Stimulated activated CD8-positive, alpha-beta memory T cell treated with anti-CD3 and anti-CD28 coated beads, Interleukin-15, amount 100 ng/mL, for 48 hours (primary cell): ENCODE results near the gene HOXB6.

Experiments
- DNase-seq, 2 donors: peaks; one replicate each; pipeline ENCODE4 v3.0.0-alpha.2; 2020; ENCODE audit warnings: low read depth in 2 of 2

The HOXB6 gene

DNA sequence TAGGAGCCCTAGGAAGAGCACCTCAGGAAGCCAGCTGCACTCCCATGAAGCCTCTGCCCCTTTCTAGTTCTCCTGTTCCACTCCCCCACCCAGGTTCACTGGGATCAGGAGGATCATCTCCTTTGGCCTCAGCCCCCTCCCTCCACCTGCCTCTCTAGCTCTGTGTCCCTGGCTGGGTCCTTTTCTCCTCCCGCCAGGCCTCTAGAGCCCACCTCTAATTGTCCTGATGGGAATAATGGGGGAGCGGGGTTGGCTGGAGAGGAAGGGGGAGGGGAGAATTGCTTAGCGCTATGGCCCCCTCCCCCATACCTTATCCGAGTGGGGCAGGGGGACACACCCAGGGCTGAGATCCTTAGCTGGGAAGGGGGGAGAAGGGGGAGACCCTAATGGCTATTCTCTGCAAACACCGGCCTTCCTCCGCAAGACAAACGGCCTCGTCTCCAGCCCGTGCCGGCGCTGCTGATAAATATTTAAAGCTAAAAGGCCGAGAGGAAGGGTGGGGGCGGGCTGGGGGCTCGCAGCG lies 5.0 kb upstream of the HOXB6 start:
- no peak for DNase-seq

DNA sequence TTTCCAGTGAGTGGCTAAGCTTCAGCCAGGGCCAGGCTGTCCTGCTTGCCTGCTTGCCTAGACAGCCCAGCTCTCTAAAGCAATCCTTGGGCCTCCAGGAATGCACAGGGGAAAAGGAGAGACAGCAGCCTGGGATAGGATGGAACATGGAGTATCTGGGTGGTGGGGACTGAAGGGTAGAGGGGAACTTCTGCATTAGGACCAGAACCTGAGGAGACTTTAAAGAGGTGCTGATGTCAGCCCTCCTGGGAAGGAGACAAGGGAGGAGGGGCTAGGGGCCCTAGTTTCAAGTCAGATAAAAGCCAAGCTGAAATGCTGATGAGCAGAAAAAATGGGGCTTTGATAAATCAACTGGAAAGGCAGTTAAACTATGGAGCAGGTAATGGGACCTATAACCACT lies 4.2 kb upstream of the HOXB6 start:
- no peak for DNase-seq

DNA sequence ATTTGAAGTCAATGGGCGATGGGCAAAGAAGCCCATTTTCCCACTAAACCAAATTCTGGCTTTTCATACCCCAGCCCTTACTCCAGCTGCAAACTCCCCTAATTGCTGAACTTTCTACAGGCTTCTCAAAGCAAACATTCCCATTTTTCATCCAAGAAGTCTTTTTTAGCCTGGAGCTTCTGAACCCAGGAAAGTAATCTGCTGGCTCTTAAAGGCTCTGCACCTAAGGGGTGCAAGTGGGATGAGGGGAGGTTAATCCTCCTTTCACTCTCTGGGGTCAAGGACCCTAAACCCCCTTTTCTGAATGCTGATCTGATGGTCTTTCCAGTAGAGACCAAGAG lies 3.7 kb upstream of the HOXB6 start:
- DNase-seq: no peak

DNA sequence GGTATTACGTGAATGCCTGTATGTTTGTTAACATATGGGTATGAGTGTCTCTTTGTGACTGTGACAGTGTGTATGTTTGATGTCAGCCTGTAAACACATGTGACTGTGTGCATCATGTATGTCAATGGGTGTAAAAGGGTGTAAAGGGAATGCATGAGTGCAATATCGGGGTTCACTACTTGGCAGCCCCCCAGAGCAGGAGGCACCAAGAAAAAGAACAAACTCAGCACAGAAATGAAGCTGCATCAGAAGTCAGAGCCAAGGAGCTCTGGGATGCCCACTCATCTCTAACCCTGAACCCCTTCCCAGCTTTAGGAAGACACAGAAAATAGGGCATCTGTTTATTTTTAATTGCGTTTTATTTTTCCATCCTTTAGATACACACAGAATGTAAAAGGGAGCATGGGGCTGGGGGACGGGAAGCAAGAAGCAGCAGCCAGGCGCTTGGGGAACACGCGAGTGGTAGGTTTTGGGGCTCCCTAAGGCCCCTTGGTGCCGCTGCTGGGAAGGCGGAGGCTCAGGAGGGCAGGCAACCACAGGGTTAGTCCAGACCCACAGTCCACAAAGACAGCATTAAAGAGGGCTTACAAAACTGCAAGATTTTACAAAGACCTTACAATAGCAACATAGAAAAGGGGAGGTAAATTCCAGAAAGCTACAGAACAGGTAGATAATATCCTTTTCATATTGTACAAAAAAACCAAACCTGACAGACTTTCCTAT lies 2.3 kb upstream of the HOXB6 start:
- DNase-seq: no peak

DNA sequence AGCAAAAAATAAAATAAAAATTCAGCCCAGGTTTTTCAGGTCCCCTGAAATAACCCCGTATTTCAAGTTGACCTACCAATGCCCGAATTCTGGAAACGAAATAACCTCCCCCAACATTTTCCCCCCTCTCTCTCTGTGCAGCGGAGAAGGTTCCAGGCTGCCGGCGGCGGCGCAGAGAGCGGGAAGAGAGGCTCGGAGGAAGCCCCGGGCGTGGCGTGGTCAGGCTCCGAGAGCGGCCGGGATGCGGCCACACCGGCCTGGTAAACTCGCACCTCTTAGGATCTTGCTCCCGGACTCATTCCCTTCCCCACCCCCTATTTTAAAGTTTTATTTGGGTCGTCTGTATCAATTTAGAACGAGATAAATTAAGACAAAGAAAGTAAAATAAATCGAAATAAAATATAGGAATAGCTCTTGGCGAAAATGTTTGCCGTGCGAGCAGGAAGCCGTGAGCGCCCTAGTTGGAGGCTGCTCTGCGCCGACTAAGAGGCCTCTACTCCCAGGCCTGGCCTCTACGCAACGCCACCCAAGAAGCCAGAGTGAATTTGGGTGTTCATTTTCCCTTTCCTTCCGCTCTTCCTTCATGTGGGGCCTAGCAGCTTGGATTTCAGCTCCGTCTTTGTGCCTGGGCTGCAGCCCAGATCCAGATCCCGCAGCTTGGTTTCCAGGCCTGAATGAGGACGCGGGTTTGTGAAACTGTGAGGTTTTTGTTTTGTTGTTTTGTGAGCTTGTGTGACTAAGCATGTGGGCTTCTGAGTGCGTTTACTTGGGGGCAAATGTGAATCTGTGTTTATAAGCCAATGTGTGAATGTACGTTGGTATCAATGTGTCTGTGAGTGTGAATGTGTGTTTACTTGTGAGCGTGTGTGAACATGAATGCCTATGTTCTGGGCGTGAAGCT lies 1.5 kb upstream of the HOXB6 start:
- no peak for DNase-seq

DNA sequence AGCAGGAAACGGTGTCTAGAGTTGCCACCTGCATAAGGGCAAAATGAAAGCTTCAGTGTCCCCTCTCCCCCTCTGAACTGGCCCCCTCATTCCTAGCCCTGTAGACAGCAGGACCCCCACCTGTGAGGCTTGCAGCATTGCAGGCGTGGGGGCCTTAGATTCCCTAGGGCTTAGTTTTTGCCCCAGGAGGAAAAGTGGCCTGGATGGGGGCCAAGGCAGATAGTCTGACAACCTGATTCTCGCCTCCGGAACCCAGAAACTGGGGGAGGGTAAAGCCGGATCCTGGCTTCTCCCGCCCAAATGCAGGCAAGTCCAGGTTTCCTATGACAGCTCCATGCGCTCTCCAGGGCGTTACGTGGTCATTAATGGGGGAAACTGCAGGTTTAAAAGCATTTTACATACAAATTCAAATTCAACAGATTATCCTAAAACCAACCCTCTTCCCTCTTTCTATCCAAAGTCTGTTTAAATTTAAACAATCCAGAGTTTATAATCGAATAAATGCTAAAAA lies 678 bp upstream of the HOXB6 start:
- DNase-seq: no peak

DNA sequence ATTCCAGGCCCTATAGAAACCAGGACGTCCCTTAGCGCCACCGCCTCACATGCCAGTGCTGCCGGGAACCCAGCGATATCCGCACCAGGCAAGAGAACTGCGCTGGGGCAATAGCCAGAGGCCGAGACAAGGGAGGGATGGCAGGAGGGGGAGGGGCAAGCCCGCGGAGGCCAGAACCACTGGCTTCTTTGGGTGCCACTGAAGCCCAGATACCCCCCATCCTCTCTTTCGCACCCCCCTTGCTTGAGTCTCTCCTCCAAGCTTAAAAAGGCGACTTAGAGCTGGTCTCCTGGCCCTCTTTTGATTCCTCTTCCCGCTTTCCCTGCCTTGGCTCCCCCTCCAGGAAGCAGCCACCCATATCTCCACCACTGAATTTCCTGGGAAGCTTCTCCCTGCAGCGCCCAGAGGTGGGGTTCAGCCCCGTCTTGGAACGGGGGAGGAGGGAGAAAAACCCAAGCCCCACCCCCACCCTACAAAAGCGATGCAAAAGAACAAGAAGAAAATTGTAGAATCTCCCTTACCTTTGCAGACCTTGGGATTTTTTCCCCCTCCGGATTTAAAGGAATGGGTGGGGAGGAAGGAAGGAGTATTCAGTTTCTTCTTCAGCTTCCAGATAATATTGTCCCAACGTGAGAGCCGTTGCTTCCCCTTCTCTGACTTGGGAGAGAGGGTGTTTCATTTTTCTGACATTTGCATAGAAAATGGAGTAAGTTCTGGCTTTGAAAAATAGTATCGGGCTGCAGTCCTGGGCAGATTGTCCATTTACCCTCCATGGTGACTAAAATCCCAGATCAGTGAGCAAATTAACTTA lies 622 bp downstream of the HOXB6 start:
- no peak for DNase-seq

DNA sequence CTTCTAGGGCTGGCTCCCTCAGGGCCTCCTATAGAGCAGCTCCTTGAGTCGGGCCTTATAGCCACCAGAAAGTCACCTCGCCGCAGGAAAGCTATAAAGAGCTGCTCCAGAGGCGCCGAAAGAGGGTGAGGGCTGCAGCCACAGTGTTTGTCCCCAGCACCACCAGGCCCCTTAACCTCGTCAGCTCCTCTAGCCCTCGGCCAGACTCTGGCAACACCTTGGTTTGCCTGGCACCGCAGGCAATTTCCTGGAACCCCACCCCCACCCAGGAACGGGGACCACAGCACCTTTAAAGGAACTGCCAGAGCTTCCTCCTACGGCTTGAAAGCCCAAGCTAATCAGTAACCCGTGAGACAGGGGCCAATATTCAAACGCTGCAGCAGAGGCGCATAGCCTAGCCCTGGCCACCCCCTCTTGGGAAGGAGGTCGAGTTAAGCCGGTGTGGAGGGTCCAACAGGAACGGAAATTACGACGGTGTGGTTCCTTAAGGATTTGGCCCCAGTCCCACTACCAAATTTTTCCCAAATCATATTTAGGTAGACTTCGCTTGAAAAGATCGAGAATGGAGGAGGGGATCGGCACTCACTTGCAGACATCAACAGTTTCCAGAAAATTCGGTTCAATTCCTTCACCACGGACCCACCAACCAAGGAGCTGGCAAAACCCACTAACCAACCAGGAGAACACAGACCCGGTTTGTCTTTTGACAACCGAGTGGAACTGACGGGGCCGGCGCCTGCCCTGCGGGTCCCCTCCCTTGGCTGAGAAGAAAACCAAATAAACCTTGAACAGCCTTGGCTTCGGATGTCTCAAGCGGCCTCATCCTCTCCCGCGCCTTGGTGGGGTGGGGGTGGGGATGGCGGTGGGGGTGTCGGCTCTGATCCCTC lies 3.0 kb downstream of the HOXB6 start:
- DNase-seq: no peak

DNA sequence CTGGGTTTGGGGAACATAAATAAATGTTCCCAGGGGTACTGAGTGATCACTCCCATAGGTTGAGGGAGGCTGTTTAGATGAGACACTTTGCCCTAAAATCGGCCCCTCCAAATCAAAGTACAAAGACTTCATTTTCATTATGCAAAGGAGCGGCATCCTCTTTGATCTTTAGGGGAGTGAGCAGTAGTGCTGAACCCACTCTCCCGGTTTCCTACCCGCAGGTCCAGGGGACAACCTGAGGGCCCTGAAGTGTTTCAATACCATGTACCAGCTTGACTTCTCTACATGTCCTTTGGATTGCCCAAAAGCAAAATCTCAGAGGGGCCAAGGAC lies 3.6 kb downstream of the HOXB6 start:
- DNase-seq: no peak

DNA sequence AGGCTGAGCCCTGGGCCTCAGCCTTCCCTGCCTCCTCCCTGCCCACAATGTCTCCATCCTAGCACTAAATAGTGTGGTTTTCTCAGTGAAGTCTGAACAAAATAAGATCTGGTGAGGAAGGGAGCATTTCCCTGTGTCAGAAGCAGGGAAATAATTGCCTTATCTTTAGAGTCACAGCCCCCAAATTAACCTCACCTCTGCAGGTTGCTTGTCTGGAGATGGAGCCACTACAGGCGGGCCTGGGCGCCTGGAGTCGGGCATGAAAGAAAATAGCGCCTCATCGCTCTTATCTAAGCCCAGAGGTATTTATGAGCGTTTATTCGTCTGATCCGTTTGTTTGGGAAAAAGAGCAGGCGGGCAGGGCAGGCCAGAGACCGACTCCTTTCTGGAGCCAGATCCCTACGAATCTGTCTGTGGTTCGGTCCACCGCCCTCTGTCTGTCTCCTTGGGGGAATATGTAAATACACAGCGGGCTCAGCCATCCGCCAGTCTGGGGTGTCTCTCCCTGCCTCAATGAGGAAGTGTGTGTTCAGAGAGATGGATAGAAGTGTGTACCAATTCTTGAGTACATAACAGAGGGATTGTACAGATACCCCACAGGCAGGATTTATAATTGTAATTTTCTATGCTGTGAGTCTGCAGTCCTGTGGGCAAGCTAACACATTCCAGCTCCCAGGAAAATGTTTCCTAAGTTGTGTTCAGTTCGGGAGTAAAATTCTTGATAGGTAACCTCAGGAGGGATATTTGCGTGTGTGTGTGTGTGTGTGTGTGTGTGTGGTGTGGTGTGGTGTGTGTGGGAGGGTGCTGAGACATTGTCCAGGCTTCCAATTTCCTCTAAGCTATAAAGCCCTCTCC lies 4.3 kb downstream of the HOXB6 start:
- DNase-seq: no peak

DNA sequence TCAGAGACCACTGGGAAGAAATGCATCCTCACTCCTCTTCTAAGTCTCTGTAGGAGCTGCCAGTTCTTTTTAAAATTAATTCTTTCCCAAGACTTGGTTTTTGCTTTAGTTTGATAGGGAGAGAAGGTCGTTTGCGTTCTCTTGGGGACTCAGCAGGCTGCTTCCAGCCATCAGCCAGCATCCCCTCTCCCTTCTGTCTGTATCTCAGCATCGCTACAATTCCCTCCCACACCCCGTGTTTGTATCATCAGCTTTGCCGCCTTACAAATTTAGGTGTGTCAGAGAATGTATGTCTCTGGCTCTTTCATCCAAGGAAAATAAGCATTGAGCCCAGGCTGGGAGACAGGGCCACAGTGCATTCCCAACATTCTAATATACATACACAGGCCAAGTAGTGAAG lies 5.4 kb downstream of the HOXB6 start:
- DNase-seq: no peak

DNA sequence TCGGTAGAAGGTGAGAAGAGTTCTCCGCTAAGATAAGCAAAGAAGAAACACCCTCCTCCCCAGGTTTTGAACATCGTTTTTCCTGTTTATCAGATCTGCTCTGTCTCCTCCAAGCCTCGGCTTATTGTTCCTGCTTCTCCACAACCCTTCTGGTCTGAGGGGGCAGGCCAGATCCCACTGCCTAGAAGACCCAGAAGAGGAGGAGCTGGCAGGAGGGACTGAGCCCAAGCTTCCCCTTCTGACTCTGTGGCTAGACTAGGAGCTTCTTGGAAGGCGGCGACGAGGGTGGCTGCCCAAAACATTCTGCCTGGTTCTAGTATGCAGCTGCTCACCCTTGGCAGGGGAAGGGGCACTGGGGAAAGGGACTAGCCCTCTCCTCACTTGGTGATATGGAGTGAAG lies 6.0 kb downstream of the HOXB6 start:
- DNase-seq: no peak

DNA sequence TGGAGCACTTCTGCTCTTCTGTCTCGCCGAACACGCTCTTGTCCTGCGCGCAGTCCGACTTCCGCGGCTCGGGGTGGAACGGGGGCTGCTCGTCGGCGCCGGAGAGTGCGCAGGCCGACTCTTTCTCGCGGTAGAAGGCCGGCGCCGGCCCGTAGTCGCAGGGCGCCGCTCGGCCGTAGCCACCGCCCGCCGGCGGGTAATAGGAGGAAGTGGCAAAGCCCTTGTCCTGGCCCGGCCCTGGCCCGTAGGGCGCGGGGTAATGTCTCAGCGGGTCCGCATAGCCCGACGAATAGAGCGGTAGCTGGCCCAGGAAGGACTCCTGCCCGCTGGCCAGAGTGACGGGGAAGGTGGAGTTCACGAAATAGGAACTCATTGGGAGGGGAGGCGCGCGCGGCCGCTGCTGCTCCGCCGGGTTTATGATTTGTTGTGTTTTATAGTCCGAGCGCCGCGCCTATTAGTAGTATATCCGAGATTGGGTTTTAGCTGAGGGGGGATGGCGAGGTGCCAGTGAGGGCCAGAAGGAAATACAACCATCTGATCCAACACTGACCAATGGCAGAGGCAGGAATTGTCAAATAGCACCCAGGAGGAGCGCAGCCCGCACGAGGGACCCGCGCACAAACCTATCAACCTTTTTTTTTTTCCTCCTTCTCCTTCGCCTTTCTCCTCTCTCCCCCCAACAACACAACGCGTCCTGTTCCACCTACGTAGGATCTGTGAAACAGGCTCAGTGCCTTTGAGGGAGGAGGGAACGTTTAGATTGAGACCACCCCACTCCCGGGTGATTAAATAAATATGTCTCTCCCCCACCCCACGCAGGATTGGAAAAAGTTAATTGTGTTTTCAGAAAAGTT lies 6.8 kb downstream of the HOXB6 start:
- DNase-seq: no peak

DNA sequence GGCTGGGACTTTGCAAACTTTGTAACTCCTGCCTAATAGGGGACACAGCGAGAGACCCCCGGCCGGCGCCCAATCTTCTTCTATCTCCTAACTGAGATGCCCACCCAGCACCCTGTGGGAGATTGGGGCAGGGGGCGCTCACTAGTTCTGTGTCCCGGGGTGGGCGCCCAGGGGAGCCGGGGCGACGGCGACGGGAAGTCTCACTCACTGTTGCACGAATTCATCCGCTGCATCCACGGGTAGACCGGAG lies 7.3 kb downstream of the HOXB6 start:
- DNase-seq: no peak

DNA sequence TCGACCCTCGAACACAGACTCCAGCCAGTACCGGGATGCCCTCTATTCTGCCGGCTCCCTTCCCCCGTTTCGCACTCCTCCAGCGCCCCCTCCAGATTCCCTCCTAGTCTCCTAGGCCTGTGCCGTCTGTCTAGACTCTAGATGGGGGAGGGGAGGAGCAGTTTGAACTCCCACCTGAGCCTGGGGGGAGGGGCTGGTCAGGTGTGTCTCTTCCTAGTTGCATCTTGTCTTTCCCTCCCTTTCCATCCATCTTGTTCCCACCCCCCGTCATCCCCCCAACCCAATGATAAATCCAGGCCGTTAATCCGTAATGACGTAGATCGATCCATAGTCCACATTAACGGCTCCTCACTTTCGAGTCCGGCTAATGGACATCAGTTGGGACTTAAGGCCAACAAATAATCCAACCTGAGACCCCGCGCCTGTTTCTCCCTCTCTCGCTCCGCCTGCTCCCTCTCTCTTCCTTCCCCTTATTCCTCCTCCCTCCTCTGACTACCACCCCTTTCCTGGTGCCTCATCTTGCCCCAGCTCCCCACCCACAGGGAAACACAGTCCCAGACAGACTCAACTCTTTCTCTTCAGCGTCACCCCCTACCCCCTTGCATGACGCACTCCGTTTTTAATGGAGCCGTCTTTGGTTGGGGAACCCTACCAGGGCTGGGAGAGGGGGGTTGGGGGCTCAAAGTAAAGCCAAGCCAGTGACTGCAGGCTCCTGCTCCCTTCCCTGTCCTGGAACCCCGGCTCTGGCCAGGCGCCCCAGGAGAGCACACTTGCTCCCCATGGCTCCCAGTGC lies 7.9 kb downstream of the HOXB6 start:
- DNase-seq: no peak

DNA sequence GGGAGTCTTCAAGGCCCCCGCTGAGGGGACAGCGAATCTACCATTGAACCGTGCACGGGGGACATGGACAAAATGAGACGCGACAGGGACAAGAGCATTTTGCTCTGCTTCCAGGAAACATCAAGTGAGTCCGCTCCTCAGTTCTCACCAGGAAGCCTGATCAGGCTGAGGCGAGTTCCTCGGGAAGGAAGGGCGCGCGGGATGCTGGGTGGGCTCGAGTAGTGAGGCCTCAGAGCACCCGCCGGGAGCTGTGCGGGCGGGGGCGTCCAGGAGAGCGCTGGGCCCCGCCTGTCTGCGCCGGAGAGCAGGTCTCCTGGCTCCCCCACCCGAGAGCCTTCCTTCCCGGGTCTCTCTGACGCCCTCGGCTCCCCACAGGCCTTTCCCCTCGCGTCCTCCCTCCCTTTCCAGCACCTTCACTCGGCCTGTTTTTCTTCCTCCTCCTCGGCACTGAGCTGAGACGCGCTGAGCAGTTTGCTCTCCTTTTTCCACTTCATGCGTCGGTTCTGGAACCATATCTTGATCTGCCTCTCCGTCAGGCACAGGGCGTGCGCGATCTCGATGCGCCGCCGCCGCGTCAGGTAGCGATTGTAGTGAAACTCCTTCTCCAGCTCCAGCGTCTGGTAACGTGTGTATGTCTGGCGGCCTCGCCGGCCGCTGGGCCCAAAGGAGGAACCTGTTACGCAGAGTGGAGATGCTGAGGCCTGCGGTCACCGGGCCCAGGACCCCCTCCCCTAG lies 8.6 kb downstream of the HOXB6 start:
- DNase-seq: no peak

DNA sequence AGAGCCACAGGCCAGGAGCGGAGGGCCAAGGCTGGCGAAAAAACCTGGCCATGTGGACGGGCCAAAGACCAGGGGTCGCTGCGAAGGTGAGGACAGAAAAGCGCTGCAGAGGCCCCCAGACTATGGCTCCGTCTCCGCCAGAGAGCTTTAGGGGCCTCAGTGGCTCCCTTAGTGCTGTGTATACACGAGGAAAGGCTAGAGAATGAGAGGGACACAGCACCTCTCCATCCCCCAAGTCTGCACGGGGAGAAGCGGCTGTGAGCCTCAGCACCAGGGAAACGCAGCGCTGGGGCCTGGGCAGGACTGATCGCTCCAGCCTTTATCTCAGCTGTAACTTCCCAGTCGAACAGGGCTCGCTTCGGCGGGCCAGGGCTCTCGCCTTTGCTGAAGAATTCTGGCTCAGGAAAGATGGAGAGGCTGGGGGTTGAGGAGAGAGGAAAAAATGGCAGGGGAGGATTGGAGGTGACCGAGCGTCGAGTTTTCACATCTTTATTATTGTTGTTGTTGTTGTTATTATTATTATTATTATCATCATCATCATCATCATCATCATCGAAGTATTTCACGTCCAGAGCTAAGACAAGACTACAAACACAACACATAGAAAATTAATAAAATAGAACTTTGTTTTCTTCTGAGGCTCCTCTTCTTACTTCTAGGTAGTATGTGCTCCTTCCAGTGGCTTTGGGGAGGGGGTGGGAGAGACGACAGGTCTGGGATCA lies 9.3 kb downstream of the HOXB6 start:
- no peak for DNase-seq
